HepG2 (cell line): ENCODE data around the gene WDR87. TPM values are rescaled to one million over a fixed set of nuclear protein-coding genes. Genes with fewer than 3 reads are reported as not detected.

Experiments
- KDM2A ChIP-seq: sonication (generic); formaldehyde crosslinking; IDR thresholded peaks from 2 replicates; pipeline ENCODE4 v1.4.0; 2020; ENCODE audit warnings: low read depth, missing genetic modification reagents, borderline replicate concordance
- KLF9 ChIP-seq: IDR thresholded peaks from 2 replicates; pipeline ENCODE4 v1.6.1; 2016; ENCODE audit warnings: low read depth
- MTF2 ChIP-seq: sonication (generic); formaldehyde crosslinking; IDR thresholded peaks from 2 replicates; pipeline ENCODE4 v1.5.0; 2020; ENCODE audit warnings: missing genetic modification reagents, borderline replicate concordance
- NFRKB ChIP-seq: fragments of 450-650 bp; IDR thresholded peaks from 2 replicates; pipeline ENCODE4 v1.6.1; 2017
- TRIM24 ChIP-seq: sonication (generic); formaldehyde crosslinking; IDR thresholded peaks from 2 replicates; pipeline ENCODE4 v1.8.0; 2022; ENCODE audit warnings: mild to moderate bottlenecking, missing genetic modification reagents
- ZBTB7A ChIP-seq: sonication (generic); formaldehyde crosslinking; IDR thresholded peaks from 2 replicates; pipeline ENCODE4 v1.8.0; 2022; ENCODE audit warnings: mild to moderate bottlenecking, missing genetic modification reagents
- ZNF205 ChIP-seq: IDR thresholded peaks from 2 replicates; pipeline ENCODE4 v1.6.1; 2018; ENCODE audit warnings: missing biosample characterization, missing genetic modification reagents
- ZNF234 ChIP-seq: sonication (generic); formaldehyde crosslinking; conservative IDR thresholded peaks from 2 replicates; pipeline ENCODE4 v1.5.1; 2020; ENCODE audit warnings: mild to moderate bottlenecking, missing genetic modification reagents
- ZNF550 ChIP-seq: sonication (generic); formaldehyde crosslinking; IDR thresholded peaks from 2 replicates; pipeline ENCODE4 v1.4.0; 2020; ENCODE audit warnings: mild to moderate bottlenecking, missing genetic modification reagents, borderline replicate concordance
- ZNF572 ChIP-seq: sonication (generic); formaldehyde crosslinking; IDR thresholded peaks from 2 replicates; pipeline ENCODE4 v1.5.1; 2020; ENCODE audit warnings: mild to moderate bottlenecking, missing genetic modification reagents
- ZNF713 ChIP-seq: sonication (generic); formaldehyde crosslinking; IDR thresholded peaks from 2 replicates; pipeline ENCODE4 v1.4.0; 2020; ENCODE audit warnings: mild to moderate bottlenecking, missing genetic modification reagents
- ZNF878 ChIP-seq: sonication (generic); formaldehyde crosslinking; IDR thresholded peaks from 2 replicates; pipeline ENCODE4 v1.8.1; 2023; ENCODE audit warnings: mild to moderate bottlenecking, missing genetic modification reagents, moderate library complexity
- ZZZ3 ChIP-seq: sonication (generic); formaldehyde crosslinking; IDR thresholded peaks from 2 replicates; pipeline ENCODE4 v1.4.0; 2020; ENCODE audit warnings: missing genetic modification reagents, mild to moderate bottlenecking, borderline replicate concordance
- polyA plus RNA-seq, 8 experiments: library from polyadenylated mRNA; depleted of rRNA in 3 of 8; stranded (reverse) in 7 of 8; unstranded in 1 of 8; fragments of >200 nt; fragmentation: Illumina TruSeq in 4 of 8; extraction: Trizol in 4 of 8; gene quantifications; 2 replicates each; pipeline versions ENCODE4 v1.2.1 to v1.2.3, GENCODE V29; 2011 to 2016; ENCODE audit warnings: low read depth in 4 of 8, missing spikeins in 1 of 8, mixed read lengths in 1 of 8; ENCODE audit not compliant: insufficient read depth in 1 of 8
- total RNA-seq, 5 experiments: library from RNA; depleted of rRNA; stranded (reverse); fragments of >200 nt; fragmentation: Illumina TruSeq; extraction: Trizol; gene quantifications; 2 replicates each; pipeline ENCODE4 v1.2.3, GENCODE V29; 2016; ENCODE audit warnings: low read depth in 1 of 5
- TF ChIP-seq, protein P1 (sequence below): sonication (generic); formaldehyde crosslinking; IDR thresholded peaks from 2 replicates; pipeline ENCODE4 v1.4.0; 2020; ENCODE audit warnings: missing genetic modification reagents
- TF ChIP-seq, protein P2 (sequence below), 2 experiments: sonication (generic) in 1 of 2; formaldehyde crosslinking in 1 of 2; IDR thresholded peaks; 2 replicates each; pipeline versions ENCODE4 v1.5.1 to v1.6.1; 2011 to 2020; ENCODE audit warnings: borderline replicate concordance in 1 of 2, low read depth in 1 of 2, low read length in 1 of 2, mild to moderate bottlenecking in 1 of 2, missing genetic modification reagents in 1 of 2, moderate library complexity in 1 of 2
- TF ChIP-seq, protein P3 (sequence below): sonication (generic); formaldehyde crosslinking; IDR thresholded peaks from 2 replicates; pipeline ENCODE4 v1.8.1; 2023; ENCODE audit warnings: mild to moderate bottlenecking, missing genetic modification reagents
- TF ChIP-seq, protein P4 (sequence below): sonication (generic); formaldehyde crosslinking; IDR thresholded peaks from 2 replicates; pipeline ENCODE4 v1.4.0; 2020; ENCODE audit warnings: mild to moderate bottlenecking, missing genetic modification reagents

WDR87 gene
- total and polyA plus RNA-seq, 2 of the 13 experiments (the other 11 are each of a cell fraction or from before 2014, with no cell fraction given): not detected

DNA sequence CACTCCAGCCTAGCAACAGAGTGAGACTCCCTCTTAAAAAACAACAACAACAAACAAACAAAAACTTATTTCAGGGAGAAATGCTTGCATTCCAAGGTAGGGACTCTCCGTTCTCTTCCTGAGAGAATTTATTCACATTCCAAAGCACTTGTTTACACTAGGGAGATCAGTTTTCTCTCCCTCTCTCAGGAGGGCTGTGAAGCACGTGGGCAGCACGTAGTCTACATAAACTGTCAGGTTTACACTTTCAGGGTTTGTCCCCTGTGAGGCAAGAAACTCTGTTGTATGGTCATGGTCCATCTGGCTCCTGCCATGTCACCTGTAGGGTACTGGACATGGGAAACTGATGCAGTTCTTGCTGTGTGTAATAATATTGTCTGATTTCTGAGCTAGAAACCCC, 31.6 kb downstream of the WDR87 start (continued):
- no peak for TF ChIP-seq ZZZ3 (CRISPR knock-in tag)
- TF ChIP-seq MTF2 (CRISPR knock-in tag): no peak
- TF ChIP-seq, protein P1, sequence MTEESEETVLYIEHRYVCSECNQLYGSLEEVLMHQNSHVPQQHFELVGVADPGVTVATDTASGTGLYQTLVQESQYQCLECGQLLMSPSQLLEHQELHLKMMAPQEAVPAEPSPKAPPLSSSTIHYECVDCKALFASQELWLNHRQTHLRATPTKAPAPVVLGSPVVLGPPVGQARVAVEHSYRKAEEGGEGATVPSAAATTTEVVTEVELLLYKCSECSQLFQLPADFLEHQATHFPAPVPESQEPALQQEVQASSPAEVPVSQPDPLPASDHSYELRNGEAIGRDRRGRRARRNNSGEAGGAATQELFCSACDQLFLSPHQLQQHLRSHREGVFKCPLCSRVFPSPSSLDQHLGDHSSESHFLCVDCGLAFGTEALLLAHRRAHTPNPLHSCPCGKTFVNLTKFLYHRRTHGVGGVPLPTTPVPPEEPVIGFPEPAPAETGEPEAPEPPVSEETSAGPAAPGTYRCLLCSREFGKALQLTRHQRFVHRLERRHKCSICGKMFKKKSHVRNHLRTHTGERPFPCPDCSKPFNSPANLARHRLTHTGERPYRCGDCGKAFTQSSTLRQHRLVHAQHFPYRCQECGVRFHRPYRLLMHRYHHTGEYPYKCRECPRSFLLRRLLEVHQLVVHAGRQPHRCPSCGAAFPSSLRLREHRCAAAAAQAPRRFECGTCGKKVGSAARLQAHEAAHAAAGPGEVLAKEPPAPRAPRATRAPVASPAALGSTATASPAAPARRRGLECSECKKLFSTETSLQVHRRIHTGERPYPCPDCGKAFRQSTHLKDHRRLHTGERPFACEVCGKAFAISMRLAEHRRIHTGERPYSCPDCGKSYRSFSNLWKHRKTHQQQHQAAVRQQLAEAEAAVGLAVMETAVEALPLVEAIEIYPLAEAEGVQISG (CRISPR knock-in tag): no peak
- TF ChIP-seq ZNF550 (CRISPR knock-in tag): no peak
- TF ChIP-seq, protein P2, sequence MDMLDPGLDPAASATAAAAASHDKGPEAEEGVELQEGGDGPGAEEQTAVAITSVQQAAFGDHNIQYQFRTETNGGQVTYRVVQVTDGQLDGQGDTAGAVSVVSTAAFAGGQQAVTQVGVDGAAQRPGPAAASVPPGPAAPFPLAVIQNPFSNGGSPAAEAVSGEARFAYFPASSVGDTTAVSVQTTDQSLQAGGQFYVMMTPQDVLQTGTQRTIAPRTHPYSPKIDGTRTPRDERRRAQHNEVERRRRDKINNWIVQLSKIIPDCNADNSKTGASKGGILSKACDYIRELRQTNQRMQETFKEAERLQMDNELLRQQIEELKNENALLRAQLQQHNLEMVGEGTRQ (IDR thresholded peaks at IDR 0.05; ENCODE audit: low read depth, low read length): peak; percentile 17; the same call in 1 of the 2 replicates
- TF ChIP-seq, protein P2 (CRISPR knock-in tag; IDR thresholded peaks at IDR 0.05; ENCODE audit: borderline replicate concordance): peak; percentile 65; the same call in 1 of the 2 replicates
- no peak for TF ChIP-seq TRIM24 (CRISPR knock-in tag)
- TF ChIP-seq NFRKB: no peak
- no peak for TF ChIP-seq KLF9 (CRISPR knock-in tag)
- no peak for TF ChIP-seq ZNF234 (CRISPR knock-in tag)
- TF ChIP-seq, protein P3, sequence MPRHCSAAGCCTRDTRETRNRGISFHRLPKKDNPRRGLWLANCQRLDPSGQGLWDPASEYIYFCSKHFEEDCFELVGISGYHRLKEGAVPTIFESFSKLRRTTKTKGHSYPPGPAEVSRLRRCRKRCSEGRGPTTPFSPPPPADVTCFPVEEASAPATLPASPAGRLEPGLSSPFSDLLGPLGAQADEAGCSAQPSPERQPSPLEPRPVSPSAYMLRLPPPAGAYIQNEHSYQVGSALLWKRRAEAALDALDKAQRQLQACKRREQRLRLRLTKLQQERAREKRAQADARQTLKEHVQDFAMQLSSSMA (CRISPR knock-in tag): no peak
- peak; percentile 79; the same call in 1 of the 2 replicates for TF ChIP-seq ZNF878 (CRISPR knock-in tag)
- no peak for TF ChIP-seq ZNF205
- peak; percentile 34; the same call in 1 of the 2 replicates for TF ChIP-seq ZBTB7A (CRISPR knock-in tag)
- no peak for TF ChIP-seq KDM2A (CRISPR knock-in tag)
- TF ChIP-seq ZNF572 (CRISPR knock-in tag): no peak
- TF ChIP-seq ZNF713 (CRISPR knock-in tag): no peak
- TF ChIP-seq, protein P4, sequence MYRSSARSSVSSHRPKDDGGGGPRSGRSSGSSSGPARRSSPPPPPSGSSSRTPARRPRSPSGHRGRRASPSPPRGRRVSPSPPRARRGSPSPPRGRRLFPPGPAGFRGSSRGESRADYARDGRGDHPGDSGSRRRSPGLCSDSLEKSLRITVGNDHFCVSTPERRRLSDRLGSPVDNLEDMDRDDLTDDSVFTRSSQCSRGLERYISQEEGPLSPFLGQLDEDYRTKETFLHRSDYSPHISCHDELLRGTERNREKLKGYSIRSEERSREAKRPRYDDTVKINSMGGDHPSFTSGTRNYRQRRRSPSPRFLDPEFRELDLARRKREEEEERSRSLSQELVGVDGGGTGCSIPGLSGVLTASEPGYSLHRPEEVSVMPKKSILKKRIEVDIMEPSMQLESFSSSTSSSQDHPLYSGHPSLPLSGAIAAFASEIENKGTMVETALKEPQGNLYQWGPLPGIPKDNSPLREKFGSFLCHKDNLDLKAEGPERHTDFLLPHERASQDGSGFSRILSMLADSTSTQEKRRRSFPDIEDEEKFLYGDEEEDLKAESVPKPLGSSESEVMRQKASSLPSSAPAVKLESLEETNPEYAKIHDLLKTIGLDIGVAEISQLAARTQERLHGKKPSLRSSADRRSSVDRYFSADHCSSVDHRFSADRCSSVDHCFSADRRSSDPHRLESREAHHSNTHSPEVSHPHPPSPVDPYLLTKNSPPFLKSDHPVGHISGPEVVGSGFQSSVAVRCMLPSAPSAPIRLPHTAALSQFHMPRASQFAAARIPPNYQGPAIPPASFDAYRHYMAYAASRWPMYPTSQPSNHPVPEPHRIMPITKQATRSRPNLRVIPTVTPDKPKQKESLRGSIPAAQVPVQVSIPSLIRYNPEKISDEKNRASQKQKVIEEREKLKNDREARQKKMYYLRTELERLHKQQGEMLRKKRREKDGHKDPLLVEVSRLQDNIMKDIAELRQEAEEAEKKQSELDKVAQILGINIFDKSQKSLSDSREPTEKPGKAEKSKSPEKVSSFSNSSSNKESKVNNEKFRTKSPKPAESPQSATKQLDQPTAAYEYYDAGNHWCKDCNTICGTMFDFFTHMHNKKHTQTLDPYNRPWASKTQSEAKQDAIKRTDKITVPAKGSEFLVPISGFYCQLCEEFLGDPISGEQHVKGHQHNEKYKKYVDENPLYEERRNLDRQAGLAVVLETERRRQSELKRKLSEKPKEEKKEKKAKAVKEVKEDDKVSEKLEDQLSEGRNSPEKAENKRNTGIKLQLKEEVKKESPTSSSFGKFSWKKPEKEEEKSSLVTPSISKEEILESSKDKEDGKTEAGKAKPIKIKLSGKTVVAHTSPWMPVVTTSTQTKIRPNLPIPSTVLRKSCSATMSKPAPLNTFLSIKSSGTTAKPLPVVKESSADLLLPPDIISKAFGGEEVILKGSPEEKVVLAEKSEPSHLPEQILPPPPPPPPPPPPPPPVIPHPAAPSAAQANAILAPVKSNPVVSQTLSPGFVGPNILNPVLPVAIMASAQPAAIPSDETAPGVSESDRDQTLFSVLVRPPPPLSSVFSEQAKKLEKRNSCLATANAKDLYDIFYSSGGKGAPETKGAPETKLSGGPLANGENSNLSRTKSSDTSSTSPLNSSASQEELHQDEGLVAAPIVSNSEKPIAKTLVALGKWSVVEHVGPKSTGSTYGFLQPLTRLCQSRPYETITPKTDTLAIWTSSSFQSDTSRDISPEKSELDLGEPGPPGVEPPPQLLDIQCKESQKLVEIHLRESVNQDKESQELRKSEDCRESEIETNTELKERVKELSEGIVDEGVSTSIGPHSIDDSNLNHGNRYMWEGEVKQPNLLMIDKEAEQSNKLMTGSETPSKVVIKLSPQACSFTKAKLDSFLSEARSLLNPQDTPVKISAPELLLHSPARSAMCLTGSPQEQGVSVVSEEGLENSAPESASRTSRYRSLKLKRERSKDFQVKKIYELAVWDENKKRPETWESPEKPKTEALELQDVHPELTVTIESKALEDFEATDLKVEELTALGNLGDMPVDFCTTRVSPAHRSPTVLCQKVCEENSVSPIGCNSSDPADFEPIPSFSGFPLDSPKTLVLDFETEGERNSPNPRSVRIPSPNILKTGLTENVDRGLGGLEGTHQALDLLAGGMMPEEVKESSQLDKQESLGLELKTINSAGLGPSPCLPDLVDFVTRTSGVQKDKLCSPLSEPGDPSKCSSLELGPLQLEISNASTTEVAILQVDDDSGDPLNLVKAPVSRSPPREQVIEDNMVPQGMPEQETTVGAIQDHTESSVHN: no peak
